ENCODE results near the gene SUCNR1. TPM values are rescaled to one million over a fixed set of nuclear protein-coding genes. Genes with fewer than 3 reads are reported as not detected.

Gene SUCNR1
- total RNA-seq (under 1 TPM in 5 of 7 donors, not detected in 2; 0.05 to 0.50 (median 0.23) TPM), polyA plus RNA-seq (under 1 TPM; 0.04 to 0.53 TPM)
- long read RNA-seq, donor 1, full-length matches to known transcripts: 1 of 1 reads
- long read RNA-seq, donor 1, partial matches to known transcripts: 0 of 1 reads
- long read RNA-seq, donor 1, other reads (novel, unspliced or antisense): 0 of 1 reads
- long read RNA-seq, donor 2: 0 reads
- long read RNA-seq, donor 3: 0 reads

- intact Hi-C loops (cut with DNase I): no loop called here
Observed at GRCh38 chr3:151873398-151873797, at the start of gene SUCNR1. SUCNR1 (plus strand) TSS chr3:151873643; CDS start chr3:151879893, 6,250 bp downstream.

DNA sequence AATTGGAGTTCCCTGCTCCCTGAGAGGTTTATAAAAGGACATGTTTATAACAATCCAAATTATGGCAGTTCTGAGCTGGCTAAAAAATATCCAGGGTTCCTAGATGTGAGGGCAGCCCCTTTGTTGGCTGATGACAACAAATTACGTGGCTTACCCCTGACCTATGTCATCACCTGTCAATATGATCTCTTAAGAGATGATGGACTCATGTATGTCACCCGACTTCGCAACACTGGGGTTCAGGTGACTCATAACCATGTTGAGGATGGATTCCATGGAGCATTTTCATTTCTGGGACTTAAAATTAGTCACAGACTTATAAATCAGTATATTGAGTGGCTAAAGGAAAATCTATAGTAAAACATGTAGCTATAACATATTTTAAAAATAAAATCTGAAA is 45.6 kb upstream of the SUCNR1 start:
- Histone ChIP-seq H3K4me3 (no peak overlapping the region), H3K27me3 (no peaks in the 10 kb centered on the region), H3K9me3 (no peaks in the 10 kb centered on the region), H3K4me1 (ENCODE audit: insufficient read depth) (no peaks in the 10 kb centered on the region), H3K36me3 (no peaks in the 10 kb centered on the region), H3K27ac (no peak overlapping the region)
- 92 to 95% (median 92%) methylated on average over 3 of the region's 3 CpGs for WGBS, 3 donors
- TF ChIP-seq CTCF (IDR thresholded peaks at IDR 0.05) (no peak), EP300 (IDR thresholded peaks at IDR 0.05) (no peak), POLR2A (IDR thresholded peaks at IDR 0.05) (no peak)
- no peak for DNase-seq
- intact Hi-C loops (cut with DNase I): no loop called here

More at GRCh38 chr3:151873398-151873797, at the start of gene SUCNR1:
- H3K27ac ChIP-seq: no peak within 1 kb of the TSS
- no peaks in the 10 kb centered on the region for H3K36me3 ChIP-seq
- no peaks in the 10 kb centered on the region for H3K27me3 ChIP-seq
- no peaks in the 10 kb centered on the region for H3K9me3 ChIP-seq
- no peak for DNase-seq
- no peak for TF ChIP-seq EP300 (IDR thresholded peaks at IDR 0.05)
- H3K4me1 ChIP-seq (ENCODE audit: insufficient read depth): no peaks in the 10 kb centered on the region
- no peak within 1 kb of the TSS for H3K4me3 ChIP-seq

GRCh38 chr3:151835751-151836525 is 37.5 kb upstream of the SUCNR1 start:
- H3K36me3 ChIP-seq: no peaks in the 10 kb centered on the region
- intact Hi-C loops (cut with DNase I): loop anchor here in 3 of 4 donors (5.0 to 10.0 kb wide), 3 partner anchors 171 to 399 kb away; no protein-coding TSS in a partner anchor
- 39 to 48% (median 43%) methylated on average over 5 of the region's 5 CpGs for WGBS, 3 donors
- no peak overlapping the region for H3K4me3 ChIP-seq
- H3K4me1 ChIP-seq (ENCODE audit: insufficient read depth): no peaks in the 10 kb centered on the region
- H3K27ac ChIP-seq: no peak overlapping the region
- TF ChIP-seq POLR2A (IDR thresholded peaks at IDR 0.05) (no peak), CTCF (IDR thresholded peaks at IDR 0.05) (no peak)
- H3K27me3 ChIP-seq: no peaks in the 10 kb centered on the region
- no peak for DNase-seq
- H3K9me3 ChIP-seq: no peaks in the 10 kb centered on the region

DNA sequence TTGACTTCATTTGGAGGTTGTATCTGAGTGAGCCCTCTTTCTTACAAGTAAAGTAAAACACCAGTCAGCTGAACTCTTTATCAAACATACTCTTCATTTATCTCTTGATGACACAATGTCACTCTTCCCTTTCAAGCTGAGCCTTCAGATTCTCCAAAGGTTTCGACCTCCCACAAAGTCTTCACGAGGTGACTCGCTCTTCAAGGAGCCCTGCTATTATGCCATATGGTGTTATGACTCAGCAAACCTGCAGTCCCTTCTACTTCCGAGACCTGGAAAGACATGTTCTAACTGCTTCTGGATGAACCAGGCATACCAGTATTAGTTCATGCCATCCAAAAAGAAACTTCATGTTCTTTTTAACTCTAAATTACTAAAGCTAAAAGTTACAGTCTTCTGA is 36.4 kb upstream of the SUCNR1 start:
- Histone ChIP-seq H3K4me3 (no peak overlapping the region), H3K27me3 (no peaks in the 10 kb centered on the region), H3K36me3 (no peaks in the 10 kb centered on the region), H3K27ac (no peak overlapping the region), H3K4me1 (ENCODE audit: insufficient read depth) (no peaks in the 10 kb centered on the region), H3K9me3 (no peaks in the 10 kb centered on the region)
- intact Hi-C loops (cut with DNase I): loop anchor here in 3 of 4 donors (5.0 to 10.0 kb wide), 3 partner anchors 172 to 400 kb away; no protein-coding TSS in a partner anchor
- DNase-seq: no peak
- TF ChIP-seq EP300 (IDR thresholded peaks at IDR 0.05) (no peak), CTCF (IDR thresholded peaks at IDR 0.05) (no peak), POLR2A (IDR thresholded peaks at IDR 0.05) (no peak)
- WGBS, 3 donors: 43 to 60% (median 52%) methylated on average over 4 of the region's 4 CpGs
